G401 (cell line): ENCODE measurements around the gene MNS1. TPM values are rescaled to one million over a fixed set of nuclear protein-coding genes. Genes with fewer than 3 reads are reported as not detected.
"Not testable (repeated sequence)": the region's sequence is repeated elsewhere in the genome, so short reads cannot be mapped to it uniquely, and the experiment has no call there.

Experiments
- DNase-seq: peaks from one replicate; pipeline ENCODE4 v3.0.0-alpha.2; 2015; ENCODE audit warnings: low spot score
- in situ Hi-C: cut with HindIII; loops from 2 replicates; pipeline ENCODE4 v1.10.0; 2016; ENCODE audit warnings: low sequenced_read_pairs, mixed read lengths
- total RNA-seq: library from RNA; depleted of rRNA; stranded (reverse); fragments of >200 nt; shearing (Covaris generic); gene quantifications from 2 replicates; pipeline ENCODE4 v1.2.3, GENCODE V29; 2014; rRNA removed

The MNS1 gene, protein sequence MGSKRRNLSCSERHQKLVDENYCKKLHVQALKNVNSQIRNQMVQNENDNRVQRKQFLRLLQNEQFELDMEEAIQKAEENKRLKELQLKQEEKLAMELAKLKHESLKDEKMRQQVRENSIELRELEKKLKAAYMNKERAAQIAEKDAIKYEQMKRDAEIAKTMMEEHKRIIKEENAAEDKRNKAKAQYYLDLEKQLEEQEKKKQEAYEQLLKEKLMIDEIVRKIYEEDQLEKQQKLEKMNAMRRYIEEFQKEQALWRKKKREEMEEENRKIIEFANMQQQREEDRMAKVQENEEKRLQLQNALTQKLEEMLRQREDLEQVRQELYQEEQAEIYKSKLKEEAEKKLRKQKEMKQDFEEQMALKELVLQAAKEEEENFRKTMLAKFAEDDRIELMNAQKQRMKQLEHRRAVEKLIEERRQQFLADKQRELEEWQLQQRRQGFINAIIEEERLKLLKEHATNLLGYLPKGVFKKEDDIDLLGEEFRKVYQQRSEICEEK
- total RNA-seq, result 1.3 and 2.1 TPM in 2 replicates

DNA sequence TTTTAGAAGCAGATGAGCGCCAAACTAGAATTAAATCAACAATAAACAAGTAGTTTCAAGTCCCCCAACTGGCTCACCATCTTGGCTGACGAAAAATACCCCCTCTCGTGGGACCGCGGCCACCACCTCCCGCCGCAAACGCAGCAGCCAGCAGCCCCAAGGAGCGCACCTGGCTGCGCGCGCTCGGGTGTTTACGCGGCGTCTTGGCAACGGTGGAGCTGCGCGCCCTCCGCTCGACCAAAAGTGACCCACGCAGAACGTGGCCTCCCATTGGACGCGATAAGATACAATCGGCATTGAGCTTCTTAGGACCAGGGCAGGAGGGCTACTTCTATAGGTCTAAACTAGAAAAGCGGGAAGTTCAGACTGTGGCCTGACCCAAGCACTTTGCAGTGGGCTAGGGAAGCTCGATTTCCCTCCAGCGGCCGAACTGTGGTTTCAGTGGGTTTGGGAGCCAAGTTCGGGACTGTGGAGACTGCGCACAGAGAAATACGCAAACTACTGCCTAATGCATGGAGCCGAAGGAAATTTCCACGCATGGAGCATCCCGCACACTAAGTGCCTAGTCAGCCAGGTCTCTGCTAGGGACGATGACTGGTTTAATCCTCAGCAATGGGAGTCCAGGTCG, at the start of gene MNS1:
TSS of gene MNS1 (minus strand) at position 245 of the 628 bp plus-strand sequence. CDS start at position 80, 165 bp downstream.
- peak; percentile 96 for DNase-seq
- in situ Hi-C loops, result no loop called here

DNA sequence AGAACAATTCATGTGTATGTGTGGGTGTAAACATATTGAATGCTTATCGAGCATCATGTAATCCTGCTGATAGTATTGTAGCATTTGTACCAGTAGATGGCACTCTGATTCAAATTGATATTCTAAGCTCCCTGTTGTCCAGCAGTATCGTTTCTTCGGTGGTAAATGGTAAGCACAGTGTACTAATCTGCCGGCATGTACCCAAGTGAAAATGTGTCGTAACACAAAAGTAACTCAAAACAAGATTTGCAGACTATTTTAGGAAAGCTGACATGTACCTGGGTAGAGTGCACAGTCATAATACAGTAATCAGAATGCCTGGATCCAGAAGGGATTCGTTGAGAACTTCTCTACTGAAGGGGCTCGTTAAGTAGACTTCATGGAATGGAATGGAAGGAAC, 31.7 kb upstream of the MNS1 start:
- in situ Hi-C loops, result no loop called here
- peak; percentile 75 for DNase-seq

DNA sequence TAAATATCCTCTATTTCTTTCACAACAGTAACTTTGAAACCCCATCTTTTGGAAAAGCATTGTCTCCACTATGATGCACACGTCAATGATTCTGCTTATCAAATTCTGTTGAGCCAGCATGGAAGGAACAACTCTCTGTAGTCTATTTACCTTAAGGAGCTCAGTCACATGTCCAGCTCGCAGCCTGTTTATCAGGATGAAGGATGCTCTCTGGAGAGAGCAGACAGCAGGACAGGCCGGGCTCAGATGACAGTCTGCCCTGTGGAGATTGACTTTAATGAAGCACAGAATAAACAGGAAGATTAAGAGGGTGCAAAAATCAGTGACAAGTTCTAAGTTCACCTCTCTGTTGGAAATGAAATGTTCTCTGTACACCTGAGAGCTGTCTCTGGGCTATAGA, 30.6 kb upstream of the MNS1 start:
- DNase-seq, result no peak
- in situ Hi-C loops, result no loop called here

DNA sequence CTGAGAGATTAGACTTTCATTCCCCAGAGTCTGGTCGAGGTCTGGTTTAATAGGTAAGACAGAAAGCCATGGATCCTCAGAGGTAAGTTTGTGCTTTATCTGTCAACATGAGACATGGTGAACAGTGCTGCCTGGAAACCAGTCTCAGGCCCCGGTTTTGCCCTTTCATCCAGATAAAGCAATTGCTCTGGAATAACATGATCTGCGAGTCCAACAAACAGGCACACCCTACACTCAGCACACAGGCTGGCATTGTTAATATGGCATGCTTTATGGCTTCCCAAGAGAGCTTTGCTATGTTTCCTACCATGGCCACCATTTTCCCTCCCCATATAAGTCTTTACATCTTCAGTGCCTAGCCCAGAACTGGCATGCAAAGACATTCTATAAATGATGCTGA, 30.1 kb upstream of the MNS1 start:
- in situ Hi-C loops, result no loop called here
- no peak for DNase-seq

DNA sequence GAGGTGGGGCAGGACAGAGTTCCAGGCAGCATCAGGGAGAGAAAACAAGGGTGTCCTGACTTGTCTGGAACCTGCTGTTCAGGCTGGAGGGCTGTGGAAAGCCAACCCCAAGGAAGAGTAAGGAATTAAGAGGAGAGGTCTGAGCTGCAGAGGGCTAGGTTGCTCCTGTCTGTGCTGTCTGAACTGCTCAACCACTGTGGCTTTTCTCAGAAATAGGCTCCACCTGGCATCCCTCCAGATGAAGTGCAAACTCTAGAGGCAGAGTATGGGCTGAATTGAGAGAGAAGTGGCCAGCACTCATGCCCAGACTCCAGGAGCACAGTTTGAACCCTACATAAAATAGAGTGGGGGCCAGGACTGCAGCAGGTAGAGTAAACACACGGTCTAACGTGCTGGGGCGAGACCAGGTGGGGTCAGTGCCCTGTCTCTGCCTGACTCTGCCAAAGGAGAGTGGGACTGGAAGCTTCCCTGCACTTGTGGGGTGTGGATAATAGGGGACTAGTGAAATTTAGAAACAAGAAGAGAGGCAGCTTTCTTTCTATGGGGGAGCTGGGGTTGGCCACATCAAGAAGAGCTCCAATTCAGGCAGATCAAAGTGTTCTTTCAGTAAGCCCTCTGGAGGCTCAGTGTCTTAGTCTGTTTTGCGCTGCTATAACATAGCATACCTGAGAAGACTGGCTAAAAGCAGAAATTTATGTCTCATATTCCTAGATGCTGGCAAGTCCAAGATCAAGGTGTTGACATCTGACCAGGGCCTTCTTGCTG, 28.0 kb upstream of the MNS1 start:
- in situ Hi-C loops, result no loop called here
- DNase-seq, result no peak

DNA sequence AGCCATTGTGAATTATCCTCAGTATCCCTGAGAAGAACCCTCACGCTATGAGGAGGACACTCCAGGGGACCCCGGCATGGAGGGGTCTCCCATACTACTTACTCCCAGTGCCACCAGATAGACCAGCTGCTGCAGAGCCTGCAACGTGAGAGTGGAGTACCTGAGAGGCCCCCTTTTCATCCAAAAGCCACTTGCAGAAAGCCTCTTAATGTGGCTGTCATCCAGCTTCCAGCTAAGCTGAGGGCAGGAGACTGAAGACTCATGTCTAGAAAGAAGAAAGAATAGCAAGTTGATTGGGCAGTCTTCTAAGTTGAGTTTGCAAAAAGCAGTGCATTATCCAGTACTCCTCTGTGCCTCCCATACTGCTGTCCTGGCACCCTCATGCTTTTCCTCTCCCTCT, 27.3 kb upstream of the MNS1 start:
- no peak for DNase-seq
- in situ Hi-C loops, result no loop called here

DNA sequence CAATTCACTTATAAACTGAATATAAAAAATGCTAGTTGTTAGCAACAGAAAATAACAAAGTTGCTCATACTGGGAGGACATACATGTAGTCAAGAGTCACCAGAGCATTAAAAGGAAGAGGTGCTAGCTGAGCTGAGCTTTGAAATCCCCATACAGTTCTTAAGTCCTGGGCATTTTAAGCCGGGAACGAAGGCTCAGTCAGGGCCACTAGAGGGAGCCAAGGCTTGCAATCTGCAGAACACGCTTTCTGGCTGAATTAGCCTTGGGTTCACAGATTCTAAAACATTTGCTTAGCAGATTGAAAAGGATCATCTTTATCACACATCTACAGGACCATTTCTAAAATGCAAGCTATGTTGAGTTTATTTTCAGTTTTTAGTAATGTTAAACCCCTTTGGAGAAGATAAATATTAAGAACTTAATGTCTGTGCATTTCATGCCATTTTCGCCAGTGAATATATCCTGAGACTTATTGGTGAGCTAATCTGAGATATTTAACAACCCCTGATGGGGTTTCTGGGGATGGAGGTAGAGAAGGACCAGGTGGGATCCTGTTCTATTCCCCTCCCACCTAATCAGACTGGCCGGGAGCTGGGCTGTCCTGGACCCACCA, 26.3 kb upstream of the MNS1 start:
- in situ Hi-C loops, result no loop called here
- DNase-seq, result peak; percentile 80

DNA sequence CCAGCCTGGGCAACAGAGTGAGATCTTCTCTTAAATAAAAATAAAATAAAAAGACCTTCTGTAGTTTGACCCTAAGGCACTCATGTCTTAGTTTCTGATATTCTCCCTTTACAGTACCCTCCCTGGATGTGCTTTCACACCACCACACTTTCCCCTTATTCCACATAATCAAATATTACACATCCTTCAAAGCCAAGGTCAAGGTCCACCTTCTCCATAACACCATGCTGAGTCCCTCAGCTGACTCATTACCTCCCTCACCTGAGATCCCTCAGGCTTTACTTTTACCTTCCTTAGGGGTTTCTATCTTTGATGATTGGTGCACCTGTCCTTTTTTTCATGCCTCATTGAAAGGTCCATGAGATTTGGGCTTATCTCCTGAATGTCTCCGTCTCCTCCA, 25.5 kb upstream of the MNS1 start:
- in situ Hi-C loops, result no loop called here
- no peak for DNase-seq

DNA sequence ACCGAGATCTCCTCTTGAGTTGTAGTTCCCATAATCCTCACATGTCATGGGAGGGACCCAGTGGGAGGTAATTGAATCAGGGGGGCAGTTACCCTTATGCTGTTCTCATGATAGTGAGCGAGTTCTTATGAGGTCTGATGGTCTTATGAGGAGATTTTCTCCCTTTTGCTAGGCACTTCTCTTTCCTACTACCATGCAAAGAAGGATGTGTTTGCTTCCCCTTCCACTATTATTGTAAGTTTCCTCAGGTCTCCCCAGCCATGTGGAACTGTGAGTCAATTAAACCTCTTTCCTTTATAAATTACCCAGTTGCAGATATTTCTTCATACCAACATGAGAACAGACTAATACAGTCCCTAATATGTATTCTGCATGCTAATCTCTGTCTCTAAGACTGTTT, 21.3 kb upstream of the MNS1 start:
- in situ Hi-C loops, DNase-seq: not testable (repeated sequence)

DNA sequence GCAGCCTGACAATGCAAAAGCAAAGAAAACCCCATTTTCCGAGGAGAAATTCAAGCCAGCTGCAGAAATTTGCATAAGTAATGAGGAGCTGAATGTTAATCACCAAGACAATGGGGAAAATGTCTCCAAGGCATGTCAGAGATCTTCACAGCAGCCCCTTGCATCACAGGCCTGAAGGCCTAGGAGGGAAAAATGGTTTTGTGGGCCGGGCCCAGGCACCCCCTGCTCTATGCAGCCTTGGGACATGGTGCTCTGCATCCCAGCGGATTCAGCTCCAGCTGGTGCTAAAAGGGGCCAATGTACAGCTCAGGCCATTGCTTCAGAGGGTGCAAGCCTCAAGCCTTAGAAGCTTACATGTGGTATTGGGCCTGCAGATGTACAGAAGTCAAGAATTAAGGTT, 20.5 kb upstream of the MNS1 start:
- in situ Hi-C loops, DNase-seq: not testable (repeated sequence)

DNA sequence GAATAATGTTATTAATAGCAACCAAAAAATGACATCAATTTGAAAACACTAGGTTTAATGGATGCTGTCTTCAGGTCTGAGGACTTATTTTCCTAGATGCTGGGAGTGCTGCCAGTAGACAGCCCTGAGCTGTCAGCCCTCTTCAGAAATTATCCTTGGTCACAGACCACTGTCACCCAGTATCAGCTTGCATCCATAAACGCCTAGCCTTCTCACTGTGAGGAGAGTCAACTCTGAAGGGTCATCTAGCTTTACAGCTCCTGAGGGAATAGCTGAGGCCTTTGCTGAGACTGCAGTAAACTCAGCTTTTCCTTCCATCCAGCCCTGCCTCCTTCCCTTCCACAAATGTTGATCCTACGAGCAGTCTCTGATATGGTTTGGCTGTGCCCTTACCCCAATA, 19.4 kb upstream of the MNS1 start:
- in situ Hi-C loops, result no loop called here
- DNase-seq, result no peak

DNA sequence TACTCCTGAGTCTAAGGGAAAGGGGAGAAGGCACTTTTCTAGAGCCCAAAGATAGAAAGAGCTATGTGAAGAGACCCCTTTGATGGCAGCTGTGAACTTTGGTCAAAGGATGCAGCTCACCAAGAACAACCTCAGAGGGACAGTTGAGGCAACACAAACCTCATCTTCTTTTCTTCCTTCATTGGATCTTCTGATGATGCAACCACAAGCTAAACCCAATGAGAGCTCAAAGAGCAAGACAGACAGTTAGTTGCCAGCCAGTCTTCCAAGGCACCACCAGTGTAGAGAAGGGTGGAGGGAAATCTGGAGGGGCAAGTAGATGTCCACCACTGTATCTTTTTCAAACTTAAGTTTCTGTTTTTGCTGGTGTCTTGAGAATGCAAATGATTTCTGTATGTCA, 10.4 kb upstream of the MNS1 start:
- DNase-seq, result no peak
- in situ Hi-C loops, result no loop called here

DNA sequence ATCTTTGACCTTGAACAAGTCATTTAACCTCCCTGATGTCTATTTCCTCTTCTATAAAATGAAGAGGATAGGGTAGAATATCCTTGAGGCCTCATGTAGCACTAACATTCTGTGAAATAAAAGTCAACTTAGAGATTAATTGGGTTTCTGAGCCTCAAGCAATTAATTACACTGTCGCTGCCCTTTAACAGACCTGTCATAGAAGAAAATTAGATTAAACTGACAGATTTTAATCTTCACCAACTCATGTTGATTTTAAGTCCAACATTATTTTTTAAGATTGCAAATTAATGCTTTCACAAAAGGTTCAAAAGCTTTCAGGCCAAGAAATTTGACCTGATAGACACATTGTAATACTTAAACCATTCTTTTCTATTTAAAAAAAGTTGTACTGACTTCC, 8.1 kb upstream of the MNS1 start:
- no peak for DNase-seq
- in situ Hi-C loops, result no loop called here

DNA sequence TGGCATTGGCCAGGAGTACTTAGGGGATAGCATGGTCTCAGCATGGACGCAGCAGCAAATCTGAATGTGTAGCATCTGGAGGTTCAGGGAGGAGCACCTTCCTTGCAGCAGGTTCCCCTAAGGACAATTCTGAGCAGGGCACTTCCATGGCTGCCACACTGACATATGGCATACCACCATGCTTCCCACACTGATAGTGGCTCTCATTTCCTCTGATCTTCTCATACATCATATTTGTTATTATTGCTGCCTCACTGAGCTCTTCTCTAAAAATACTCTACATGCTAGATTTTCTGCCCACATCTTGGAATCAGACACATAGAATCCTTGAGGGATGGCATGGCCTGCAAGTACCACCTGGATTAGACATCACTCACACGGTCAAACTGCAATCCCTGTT, 7.3 kb upstream of the MNS1 start:
- in situ Hi-C loops, result no loop called here
- DNase-seq, result peak; percentile 65

DNA sequence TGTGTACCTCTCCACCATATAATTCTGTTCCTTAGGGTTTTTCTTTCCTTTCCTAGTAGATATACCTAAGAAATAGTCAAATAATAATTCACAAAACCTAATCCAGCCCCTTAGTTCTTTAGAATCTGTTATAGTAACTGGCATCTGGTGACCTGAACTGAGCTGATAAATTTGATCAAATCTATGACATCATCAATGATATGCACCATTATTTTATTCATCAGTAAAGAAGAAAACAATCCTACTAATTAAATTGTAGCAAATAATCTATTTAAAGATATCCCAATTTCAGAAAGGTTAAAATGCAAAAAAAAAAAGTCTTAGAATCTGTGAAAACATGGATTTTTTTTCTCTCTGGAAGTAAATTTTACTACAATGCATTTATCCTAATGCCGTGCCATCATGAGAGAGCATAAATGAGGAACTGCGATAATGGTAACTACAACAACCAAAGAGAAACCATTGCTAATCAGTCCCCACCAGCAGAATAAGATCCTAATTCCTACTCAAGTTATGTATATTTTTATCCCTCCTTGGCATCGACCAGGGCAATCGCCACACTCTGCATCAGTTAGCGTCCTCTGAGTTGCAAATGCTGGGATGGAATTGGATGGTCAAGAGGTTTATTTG, 6.6 kb upstream of the MNS1 start:
- in situ Hi-C loops, result no loop called here
- no peak for DNase-seq

DNA sequence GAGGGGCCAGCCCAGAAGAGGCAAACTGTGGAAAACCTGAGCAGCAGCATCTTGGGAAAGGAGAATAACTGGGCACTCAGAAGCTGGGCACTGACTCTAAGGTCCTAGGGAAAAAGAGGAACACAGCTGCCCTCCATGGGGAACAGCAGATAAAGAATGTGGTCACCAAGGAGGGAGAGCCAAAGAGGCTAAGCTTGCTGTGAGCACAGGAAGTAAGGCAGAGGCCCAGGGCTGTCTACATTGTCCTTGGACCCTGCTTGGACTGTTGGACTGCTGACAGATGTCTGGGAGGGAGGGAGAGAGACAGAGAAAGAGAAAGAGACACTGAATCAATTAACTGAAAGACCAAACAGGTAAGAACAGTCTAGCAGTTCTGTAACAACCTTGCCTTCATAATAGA, 4.5 kb upstream of the MNS1 start:
- in situ Hi-C loops, result no loop called here
- DNase-seq, result no peak

DNA sequence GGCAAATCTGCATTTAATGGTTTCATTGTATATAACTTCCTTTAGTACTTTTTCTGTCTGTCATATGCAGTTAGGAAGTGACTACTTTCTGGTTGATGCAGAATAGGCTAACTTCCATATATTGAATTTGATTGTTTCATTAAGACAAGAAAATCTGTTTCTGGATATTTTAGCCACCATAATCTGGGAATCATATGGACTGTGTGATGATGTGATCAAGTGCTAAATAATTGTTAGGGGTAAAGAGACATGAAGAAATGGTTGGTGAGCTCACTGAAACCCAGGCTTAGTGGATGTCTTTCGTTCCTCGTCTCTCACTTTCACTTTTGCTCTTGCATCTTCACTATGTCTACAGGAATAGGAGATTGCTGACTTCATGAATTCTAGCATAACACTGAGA, 3.5 kb upstream of the MNS1 start:
- DNase-seq, result no peak
- in situ Hi-C loops, result no loop called here

DNA sequence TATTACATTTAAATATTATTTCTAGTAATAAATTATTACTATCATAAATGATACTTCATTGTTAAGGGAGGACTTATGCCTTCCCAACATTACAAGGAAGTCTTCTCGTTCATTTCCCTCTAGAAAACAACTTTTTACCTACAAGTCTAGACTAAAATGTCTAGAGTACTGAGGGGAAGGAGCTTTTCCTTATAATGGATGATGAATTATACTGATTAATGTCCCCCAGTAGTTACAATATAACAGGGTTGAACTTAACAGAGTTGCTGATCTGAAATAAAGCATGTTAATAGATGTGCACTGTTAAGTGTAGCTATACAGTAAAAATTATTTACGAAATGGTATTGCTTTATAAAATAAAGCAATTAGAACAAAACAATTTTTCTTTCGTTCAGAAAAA, 2.7 kb upstream of the MNS1 start:
- in situ Hi-C loops, result no loop called here
- DNase-seq, result no peak

DNA sequence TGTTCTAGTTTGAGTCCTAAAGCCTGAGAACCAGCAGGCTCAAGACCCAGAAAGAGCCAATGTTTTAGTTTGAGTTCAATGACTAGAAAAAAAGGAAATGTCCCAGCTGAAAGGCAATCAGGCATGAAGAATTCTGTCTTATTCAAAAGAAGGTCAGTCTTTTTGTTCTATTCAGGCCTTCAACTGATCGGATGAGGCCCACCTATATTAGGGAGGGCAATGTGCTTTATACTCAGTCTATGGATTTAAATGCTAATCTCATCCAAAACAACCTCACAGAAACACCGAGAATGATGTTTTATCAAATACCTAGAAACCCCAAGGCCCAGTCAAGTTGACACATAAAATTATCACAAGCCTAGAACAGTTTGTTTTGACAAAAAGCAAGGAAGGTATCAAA, 4.0 kb downstream of the MNS1 start:
- in situ Hi-C loops, result no loop called here
- no peak for DNase-seq
